Sigmoid colon (tissue), 4 donors: ENCODE measurements around the gene ADAM33.

Source experiments
- CTCF ChIP-seq, 4 experiments: fragments of 450-650 bp in 3 of 4; fragments of 200-600 bp in 1 of 4; IDR thresholded peaks; one replicate each; pipeline ENCODE4 v1.5.1; 2016 to 2019; ENCODE audit warnings: antibody characterized with exemption in 4 of 4, mild to moderate bottlenecking in 3 of 4, moderate library complexity in 2 of 4
- EP300 ChIP-seq, 4 donors: sonication (generic); formaldehyde crosslinking; IDR thresholded peaks; one replicate each; pipeline ENCODE4 v1.6.1; 2017; ENCODE audit warnings: antibody characterized with exemption in 4 of 4
- POLR2A ChIP-seq, 2 donors: fragments of 450-650 bp; IDR thresholded peaks; one replicate each; pipeline ENCODE4 v1.6.1; 2016; ENCODE audit warnings: antibody characterized with exemption in 2 of 2, mild to moderate bottlenecking in 2 of 2, moderate library complexity in 2 of 2

GRCh38 chr20:3659492-3660261 is 22.1 kb downstream of the ADAM33 start:
- TF ChIP-seq POLR2A (IDR thresholded peaks at IDR 0.05) (no peak), CTCF (IDR thresholded peaks at IDR 0.05) (no peak), EP300 (IDR thresholded peaks at IDR 0.05) (no peak)
